Stomach (tissue), 4 donors: ENCODE data around the gene SH3PXD2A.

ENCODE experiments used
- EP300 ChIP-seq: sonication (generic); formaldehyde crosslinking; IDR thresholded peaks from one replicate; pipeline ENCODE4 v1.6.1; 2017; ENCODE audit warnings: antibody characterized with exemption
- POLR2A ChIP-seq, 4 donors: fragments of 450-650 bp; IDR thresholded peaks; one replicate each; pipeline ENCODE4 v1.6.1; 2016; ENCODE audit warnings: antibody characterized with exemption in 4 of 4, control low read depth in 2 of 4, mild to moderate bottlenecking in 1 of 4, moderate library complexity in 1 of 4
- POLR2AphosphoS5 ChIP-seq, 3 donors: sonication (generic); formaldehyde crosslinking; IDR thresholded peaks; one replicate each; pipeline ENCODE4 v1.6.1; 2016; ENCODE audit warnings: antibody characterized with exemption in 3 of 3
- TF ChIP-seq, protein P1 (sequence below), 7 experiments: fragments of 450-650 bp in 4 of 7; fragments of 200-600 bp in 3 of 7; sonication (generic) in 3 of 7; IDR thresholded peaks; one replicate each; pipeline ENCODE4 v1.5.1; 2016 to 2019; ENCODE audit warnings: antibody characterized with exemption in 7 of 7, control low read depth in 2 of 7, mild to moderate bottlenecking in 1 of 7

GRCh38 chr10:103546401-103546800 lies 309.0 kb downstream of the SH3PXD2A start:
- no peak for TF ChIP-seq POLR2A (IDR thresholded peaks at IDR 0.05)
- TF ChIP-seq, protein P1, sequence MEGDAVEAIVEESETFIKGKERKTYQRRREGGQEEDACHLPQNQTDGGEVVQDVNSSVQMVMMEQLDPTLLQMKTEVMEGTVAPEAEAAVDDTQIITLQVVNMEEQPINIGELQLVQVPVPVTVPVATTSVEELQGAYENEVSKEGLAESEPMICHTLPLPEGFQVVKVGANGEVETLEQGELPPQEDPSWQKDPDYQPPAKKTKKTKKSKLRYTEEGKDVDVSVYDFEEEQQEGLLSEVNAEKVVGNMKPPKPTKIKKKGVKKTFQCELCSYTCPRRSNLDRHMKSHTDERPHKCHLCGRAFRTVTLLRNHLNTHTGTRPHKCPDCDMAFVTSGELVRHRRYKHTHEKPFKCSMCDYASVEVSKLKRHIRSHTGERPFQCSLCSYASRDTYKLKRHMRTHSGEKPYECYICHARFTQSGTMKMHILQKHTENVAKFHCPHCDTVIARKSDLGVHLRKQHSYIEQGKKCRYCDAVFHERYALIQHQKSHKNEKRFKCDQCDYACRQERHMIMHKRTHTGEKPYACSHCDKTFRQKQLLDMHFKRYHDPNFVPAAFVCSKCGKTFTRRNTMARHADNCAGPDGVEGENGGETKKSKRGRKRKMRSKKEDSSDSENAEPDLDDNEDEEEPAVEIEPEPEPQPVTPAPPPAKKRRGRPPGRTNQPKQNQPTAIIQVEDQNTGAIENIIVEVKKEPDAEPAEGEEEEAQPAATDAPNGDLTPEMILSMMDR (IDR thresholded peaks at IDR 0.05) = no peak
- no peak for TF ChIP-seq POLR2AphosphoS5 (IDR thresholded peaks at IDR 0.05)
- TF ChIP-seq EP300 = no peak
